ENCODE measurements around the gene NTRK2.

NTRK2 gene

GRCh38 chr9:84924266-84924665 is 254.7 kb downstream of the NTRK2 start:
- Histone ChIP-seq H3K4me1 (ENCODE audit: insufficient read depth, low read length, poor library complexity, severe bottlenecking) (no peaks in the 10 kb centered on the region), H4K20me1 (ENCODE audit: insufficient read depth, low read length, poor library complexity, severe bottlenecking) (no peaks in the 10 kb centered on the region), H3K27me3 (ENCODE audit: insufficient read depth, low read length, poor library complexity, severe bottlenecking) (no peaks in the 10 kb centered on the region), H3K9me2 (replicated peaks; ENCODE audit: low read depth, low read length) (no peaks in the 10 kb centered on the region), H3F3A (ENCODE audit: low read depth) (no peaks in the 10 kb centered on the region), H3K4me3 (ENCODE audit: low read length, poor library complexity, severe bottlenecking) (no peak overlapping the region), H3K9me3 (ENCODE audit: insufficient read depth, low read depth, low read length) (no peaks in the 10 kb centered on the region), H3K4me2 (ENCODE audit: low read depth, low read length, poor library complexity, severe bottlenecking) (no peak overlapping the region), H3K9ac (ENCODE audit: low read depth, low read length, poor library complexity, severe bottlenecking) (no peak overlapping the region), H3K36me3 (ENCODE audit: insufficient read depth, low read length) (no peaks in the 10 kb centered on the region), H2AFZ (ENCODE audit: low read length) (no peak overlapping the region), H3K79me2 (ENCODE audit: insufficient read depth, low read length) (no peaks in the 10 kb centered on the region)
- TF ChIP-seq EZH2phosphoT487 (IDR thresholded peaks at IDR 0.05; ENCODE audit: borderline replicate concordance) (no peak), CTCF (conservative IDR thresholded peaks at IDR 0.05; ENCODE audit: low read length) (no peak)

GRCh38 chr9:84925225-84925872 is 255.8 kb downstream of the NTRK2 start:
- no peaks in the 10 kb centered on the region for H3K9me2 ChIP-seq (replicated peaks; ENCODE audit: low read depth, low read length)
- H3K36me3 ChIP-seq (ENCODE audit: insufficient read depth, low read length): no peaks in the 10 kb centered on the region
- H3K27me3 ChIP-seq (ENCODE audit: insufficient read depth, low read length, poor library complexity, severe bottlenecking): no peaks in the 10 kb centered on the region
- no peaks in the 10 kb centered on the region for H3K4me1 ChIP-seq (ENCODE audit: insufficient read depth, low read length, poor library complexity, severe bottlenecking)
- no peaks in the 10 kb centered on the region for H3F3A ChIP-seq (ENCODE audit: low read depth)
- TF ChIP-seq EZH2phosphoT487 (IDR thresholded peaks at IDR 0.05; ENCODE audit: borderline replicate concordance) (no peak), CTCF (conservative IDR thresholded peaks at IDR 0.05; ENCODE audit: low read length) (no peak)
- H2AFZ ChIP-seq (ENCODE audit: low read length): no peak overlapping the region
- H3K79me2 ChIP-seq (ENCODE audit: insufficient read depth, low read length): no peaks in the 10 kb centered on the region
- H4K20me1 ChIP-seq (ENCODE audit: insufficient read depth, low read length, poor library complexity, severe bottlenecking): no peaks in the 10 kb centered on the region
- no peak overlapping the region for H3K4me3 ChIP-seq (ENCODE audit: low read length, poor library complexity, severe bottlenecking)
- H3K9ac ChIP-seq (ENCODE audit: low read depth, low read length, poor library complexity, severe bottlenecking): no peak overlapping the region
- peaks cover 7% of the 10 kb centered on the region; the same call in 1 of the 2 replicates for H3K9me3 ChIP-seq (ENCODE audit: insufficient read depth, low read depth, low read length)
- no peak overlapping the region for H3K4me2 ChIP-seq (ENCODE audit: low read depth, low read length, poor library complexity, severe bottlenecking)

GRCh38 chr9:84926793-84927192 is 257.3 kb downstream of the NTRK2 start:
- no peaks in the 10 kb centered on the region for H3K27me3 ChIP-seq (ENCODE audit: insufficient read depth, low read length, poor library complexity, severe bottlenecking)
- no peak overlapping the region for H2AFZ ChIP-seq (ENCODE audit: low read length)
- no peaks in the 10 kb centered on the region for H3K79me2 ChIP-seq (ENCODE audit: insufficient read depth, low read length)
- peaks cover 9% of the 10 kb centered on the region; the same call in 1 of the 2 replicates for H3K9me3 ChIP-seq (ENCODE audit: insufficient read depth, low read depth, low read length)
- H3K4me1 ChIP-seq (ENCODE audit: insufficient read depth, low read length, poor library complexity, severe bottlenecking): no peaks in the 10 kb centered on the region
- no peaks in the 10 kb centered on the region for H3F3A ChIP-seq (ENCODE audit: low read depth)
- H3K9me2 ChIP-seq (replicated peaks; ENCODE audit: low read depth, low read length): no peaks in the 10 kb centered on the region
- H3K4me2 ChIP-seq (ENCODE audit: low read depth, low read length, poor library complexity, severe bottlenecking): no peak overlapping the region
- no peak overlapping the region for H3K9ac ChIP-seq (ENCODE audit: low read depth, low read length, poor library complexity, severe bottlenecking)
- no peak for TF ChIP-seq CTCF (conservative IDR thresholded peaks at IDR 0.05; ENCODE audit: low read length)
- TF ChIP-seq EZH2phosphoT487 (IDR thresholded peaks at IDR 0.05; ENCODE audit: borderline replicate concordance): no peak
- no peaks in the 10 kb centered on the region for H4K20me1 ChIP-seq (ENCODE audit: insufficient read depth, low read length, poor library complexity, severe bottlenecking)
- no peak overlapping the region for H3K4me3 ChIP-seq (ENCODE audit: low read length, poor library complexity, severe bottlenecking)
- H3K36me3 ChIP-seq (ENCODE audit: insufficient read depth, low read length): no peaks in the 10 kb centered on the region

Measured in Loucy (cell line).